ENCODE results near the gene S100PBP.

Gene S100PBP

DNA sequence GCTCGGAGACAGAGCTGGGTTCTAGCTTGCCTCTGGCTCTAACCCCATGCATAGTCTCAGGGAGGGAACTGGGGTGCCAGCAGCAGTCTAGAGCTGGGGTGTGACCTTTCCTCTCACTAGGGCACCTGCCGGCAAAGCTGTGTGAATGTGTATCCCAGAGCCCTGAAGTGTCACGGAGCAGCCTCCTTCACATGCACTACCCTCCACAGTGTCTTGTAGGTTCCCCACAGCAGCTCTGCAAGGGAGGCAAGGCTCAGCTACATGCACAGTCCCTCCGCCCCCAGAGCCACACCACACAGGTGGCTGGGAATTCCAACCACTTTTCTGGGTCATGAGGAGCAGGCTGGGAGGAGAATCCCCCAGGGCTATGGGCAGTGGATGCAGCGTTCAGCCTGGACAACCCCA is 61.2 kb downstream of the S100PBP start:
- Histone ChIP-seq H3K27ac (no peak overlapping the region), H3K4me3 (no peak overlapping the region)
- TF ChIP-seq CTCF (IDR thresholded peaks at IDR 0.05): no peak
- peak; percentile 53 for DNase-seq (ENCODE audit: low spot score)

GRCh38 chr1:32881291-32881690 is 63.8 kb downstream of the S100PBP start:
- no peak overlapping the region for H3K27ac ChIP-seq
- TF ChIP-seq CTCF (IDR thresholded peaks at IDR 0.05): no peak
- no peak overlapping the region for H3K4me3 ChIP-seq
- DNase-seq (ENCODE audit: low spot score): no peak

- Histone ChIP-seq H3K4me3 (peak overlapping the region; percentile 45), H3K27ac (no peak overlapping the region)
- no peak for DNase-seq (ENCODE audit: low spot score)
- no peak for TF ChIP-seq CTCF (IDR thresholded peaks at IDR 0.05)
These were observed 64.7 kb downstream of the S100PBP start for GRCh38 chr1:32881871-32882850.

DNA sequence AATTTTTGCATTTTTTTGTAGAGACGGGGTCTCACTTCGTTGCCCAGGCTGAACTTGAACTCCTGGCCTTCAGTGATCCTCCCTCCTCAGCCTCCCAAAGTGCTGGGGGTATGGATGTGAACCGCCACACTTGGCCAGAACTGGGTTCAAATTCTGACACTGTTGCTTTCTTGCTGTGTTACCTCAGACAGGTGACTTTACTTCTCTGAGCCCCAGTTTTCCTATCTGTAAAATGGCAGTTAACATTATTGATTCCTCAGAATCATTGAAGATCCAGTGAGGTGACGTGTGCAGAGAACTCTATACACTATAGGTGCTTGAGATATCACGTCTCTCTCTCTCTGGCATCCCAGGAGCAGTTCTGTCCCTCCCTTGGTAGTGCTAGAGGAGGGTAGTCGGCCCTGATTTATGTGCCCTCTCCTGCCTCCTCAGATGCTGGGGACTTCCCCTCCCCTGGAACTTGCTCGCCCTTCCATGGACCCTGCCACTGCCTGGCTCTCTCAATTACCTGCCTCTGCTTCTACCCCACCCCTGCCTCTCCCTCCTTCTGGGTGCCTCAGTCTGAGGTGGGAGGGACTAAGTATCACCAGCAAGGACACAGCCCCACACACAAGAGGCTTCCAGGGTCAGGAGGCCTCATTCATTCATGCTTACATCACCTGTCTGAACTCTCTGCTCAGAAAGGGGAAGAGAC is 66.0 kb downstream of the S100PBP start:
- no peak for TF ChIP-seq CTCF (IDR thresholded peaks at IDR 0.05)
- no peak overlapping the region for H3K27ac ChIP-seq
- no peak for DNase-seq (ENCODE audit: low spot score)
- no peak overlapping the region for H3K4me3 ChIP-seq

GRCh38 chr1:32884032-32884372 is 66.5 kb downstream of the S100PBP start:
- Histone ChIP-seq H3K27ac (no peak overlapping the region), H3K4me3 (no peak overlapping the region)
- no peak for DNase-seq (ENCODE audit: low spot score)
- no peak for TF ChIP-seq CTCF (IDR thresholded peaks at IDR 0.05)

GRCh38 chr1:32884726-32885125 is 67.3 kb downstream of the S100PBP start:
- Histone ChIP-seq H3K27ac (no peak overlapping the region), H3K4me3 (no peak overlapping the region)
- no peak for TF ChIP-seq CTCF (IDR thresholded peaks at IDR 0.05)
- no peak for DNase-seq (ENCODE audit: low spot score)

DNA sequence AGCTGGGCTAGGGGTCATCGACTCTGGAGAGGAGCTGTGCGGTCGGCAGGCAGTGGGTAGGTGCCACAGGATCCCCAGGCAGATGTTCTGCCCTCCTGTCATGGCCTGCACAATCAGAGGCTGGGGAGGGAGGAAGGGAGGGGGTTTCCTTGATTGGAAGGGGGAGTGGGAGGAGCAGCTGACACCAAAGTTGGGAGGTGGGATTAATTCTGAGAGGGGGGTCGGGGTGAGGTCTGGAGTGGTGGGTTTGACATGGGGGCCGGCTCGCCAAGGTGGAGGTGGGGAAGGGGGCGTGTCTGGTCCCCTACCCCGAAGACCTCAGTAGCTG is 68.2 kb downstream of the S100PBP start:
- TF ChIP-seq CTCF (IDR thresholded peaks at IDR 0.05): no peak
- no peak for DNase-seq (ENCODE audit: low spot score)
- no peak overlapping the region for H3K4me3 ChIP-seq
- no peak overlapping the region for H3K27ac ChIP-seq

All from coronary artery (tissue), 2 donors.